Colonic mucosa (tissue), 4 donors: Measurements from ENCODE around the gene RFTN2. TPM values are rescaled to one million over a fixed set of nuclear protein-coding genes. Genes with fewer than 3 reads are reported as not detected.
"Not testable (repeated sequence)": the region's sequence is repeated elsewhere in the genome, so short reads cannot be mapped to it uniquely, and the experiment has no call there.

Source experiments
- DNase-seq: peaks from one replicate; pipeline ENCODE4 v3.0.0-alpha.2; 2020
- H3K27ac ChIP-seq: fragments of 200-600 bp; one replicate; pipeline ENCODE4 v1.8.0; 2021
- H3K27me3 ChIP-seq: fragments of 200-600 bp; one replicate; pipeline ENCODE4 v1.8.0; 2021
- H3K36me3 ChIP-seq: fragments of 200-600 bp; one replicate; pipeline ENCODE4 v1.8.0; 2021
- H3K4me1 ChIP-seq: fragments of 200-600 bp; one replicate; pipeline ENCODE4 v1.8.0; 2021; ENCODE audit warnings: mild to moderate bottlenecking
- H3K4me3 ChIP-seq: fragments of 200-600 bp; one replicate; pipeline ENCODE4 v1.8.0; 2021
- H3K9ac ChIP-seq, 2 donors: one replicate each; pipeline ENCODE4 v1.7.0; 2013; ENCODE audit warnings: control low read depth in 2 of 2, low read depth in 2 of 2, low read length in 2 of 2
- H3K9me3 ChIP-seq: fragments of 200-600 bp; one replicate; pipeline ENCODE4 v1.8.0; 2021
- intact Hi-C: fragments of 100-400 bp; cut with DNase I; formaldehyde crosslinking; loops from one replicate; pipeline ENCODE4 v1.14.1; 2022
- total RNA-seq, 2 donors: library from RNA; stranded (reverse); fragmentation: NEBNext Ultra II Directional in 1 of 2; extraction: Animal tissue kit (Norgen Biotek cat#: 25700) in 1 of 2; gene quantifications; one replicate each; pipeline ENCODE4 v1.2.1, GENCODE V29; 2021
- TF ChIP-seq, protein P1 (sequence below): fragments of 200-600 bp; IDR thresholded peaks from one replicate; pipeline ENCODE4 v1.8.0; 2022; ENCODE audit warnings: antibody characterized with exemption, mild to moderate bottlenecking
- donor health status: healthy.
- donor health status: DM: no; HTN: no; CAD: no.
- donor health status: DM: no; HTN: no; CAD: no.

RFTN2 gene, protein sequence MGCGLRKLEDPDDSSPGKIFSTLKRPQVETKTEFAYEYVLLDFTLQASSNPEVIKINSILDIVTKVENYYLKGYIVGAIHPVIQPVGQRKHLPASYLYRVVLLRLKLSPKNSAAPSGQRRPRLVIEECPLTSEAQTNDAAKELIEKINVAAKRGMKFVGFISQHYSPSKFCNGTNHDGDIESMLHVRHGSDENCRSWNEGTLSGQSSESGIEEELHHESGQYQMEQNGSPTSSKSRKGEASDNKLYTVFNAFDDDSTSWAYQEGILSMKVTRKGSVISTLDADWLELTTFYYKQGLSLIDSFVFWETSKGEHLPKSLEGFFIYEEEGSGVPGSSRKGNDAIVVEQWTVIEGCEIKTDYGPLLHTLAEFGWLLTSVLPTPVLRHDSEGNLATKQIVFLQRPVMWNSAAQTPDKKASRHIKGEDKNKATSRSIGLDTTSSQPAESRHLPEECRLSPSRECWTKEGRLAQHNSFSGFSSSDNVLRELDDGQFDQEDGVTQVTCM
- total RNA-seq: 1 to 10 TPM in 1 of 2 donors, under 1 TPM in 1; 0.49 to 2.2 TPM

DNA sequence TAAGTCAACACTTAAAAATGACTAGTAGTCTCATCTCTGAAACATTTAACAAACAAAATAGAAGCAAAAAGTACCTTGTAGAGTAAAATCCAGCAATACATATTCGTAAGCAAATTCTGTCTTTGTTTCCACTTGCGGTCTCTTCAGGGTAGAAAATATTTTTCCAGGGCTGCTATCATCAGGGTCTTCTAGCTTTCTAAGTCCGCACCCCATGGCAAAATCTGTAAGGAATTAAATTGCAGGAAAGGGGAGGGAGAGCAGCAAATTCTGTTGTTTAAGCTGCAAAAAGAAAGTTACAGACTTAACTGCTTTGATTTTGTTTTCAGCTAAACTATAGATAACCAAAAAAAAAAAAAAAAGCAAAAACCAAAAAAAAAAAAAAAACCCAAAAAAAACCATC, at the start of gene RFTN2:
Gene RFTN2, minus strand, starts transcription at position 342 of the 400 bp plus-strand sequence. Its CDS starts 129 bp downstream, at position 213.
- Histone ChIP-seq H3K27ac (peak within 1 kb of the TSS; percentile 4), H3K9me3 (no peaks in the 10 kb centered on the region), H3K27me3 (no peaks in the 10 kb centered on the region), H3K4me3 (no peak within 1 kb of the TSS), H3K36me3 (no peaks in the 10 kb centered on the region), H3K4me1 (no peaks in the 10 kb centered on the region), H3K9ac (peak within 1 kb of the TSS in 1 of 2 donors; percentile 24)
- DNase-seq: no peak
- intact Hi-C loops: no loop called here
- TF ChIP-seq, protein P1, sequence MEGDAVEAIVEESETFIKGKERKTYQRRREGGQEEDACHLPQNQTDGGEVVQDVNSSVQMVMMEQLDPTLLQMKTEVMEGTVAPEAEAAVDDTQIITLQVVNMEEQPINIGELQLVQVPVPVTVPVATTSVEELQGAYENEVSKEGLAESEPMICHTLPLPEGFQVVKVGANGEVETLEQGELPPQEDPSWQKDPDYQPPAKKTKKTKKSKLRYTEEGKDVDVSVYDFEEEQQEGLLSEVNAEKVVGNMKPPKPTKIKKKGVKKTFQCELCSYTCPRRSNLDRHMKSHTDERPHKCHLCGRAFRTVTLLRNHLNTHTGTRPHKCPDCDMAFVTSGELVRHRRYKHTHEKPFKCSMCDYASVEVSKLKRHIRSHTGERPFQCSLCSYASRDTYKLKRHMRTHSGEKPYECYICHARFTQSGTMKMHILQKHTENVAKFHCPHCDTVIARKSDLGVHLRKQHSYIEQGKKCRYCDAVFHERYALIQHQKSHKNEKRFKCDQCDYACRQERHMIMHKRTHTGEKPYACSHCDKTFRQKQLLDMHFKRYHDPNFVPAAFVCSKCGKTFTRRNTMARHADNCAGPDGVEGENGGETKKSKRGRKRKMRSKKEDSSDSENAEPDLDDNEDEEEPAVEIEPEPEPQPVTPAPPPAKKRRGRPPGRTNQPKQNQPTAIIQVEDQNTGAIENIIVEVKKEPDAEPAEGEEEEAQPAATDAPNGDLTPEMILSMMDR: no peak

DNA sequence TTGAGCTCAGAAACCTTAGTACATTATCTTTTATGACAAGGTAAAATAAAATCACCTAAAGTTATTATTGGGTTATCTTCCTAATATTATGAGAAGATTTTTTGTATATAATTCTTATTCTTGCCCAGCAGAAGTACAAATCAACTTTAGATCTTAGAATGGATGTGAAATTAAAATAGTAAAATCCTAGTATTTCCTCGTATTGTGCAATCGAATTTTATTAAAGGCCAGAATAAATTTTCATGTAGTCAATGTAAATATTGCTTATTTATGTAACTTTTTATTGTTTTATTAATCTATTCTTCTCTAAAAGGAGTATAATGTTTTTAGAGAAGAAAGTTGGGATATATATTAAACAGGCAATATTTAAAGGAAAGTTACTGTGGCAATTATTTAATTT, 42.5 kb upstream of the RFTN2 start:
- DNase-seq: no peak
- TF ChIP-seq, protein P1: no peak
- intact Hi-C loops: no loop called here
- H3K27ac ChIP-seq: no peak overlapping the region
- no peaks in the 10 kb centered on the region for H3K9me3 ChIP-seq
- no peaks in the 10 kb centered on the region for H3K27me3 ChIP-seq
- no peaks in the 10 kb centered on the region for H3K36me3 ChIP-seq
- no peak overlapping the region for H3K4me3 ChIP-seq
- H3K9ac ChIP-seq: no peak overlapping the region
- H3K4me1 ChIP-seq: no peaks in the 10 kb centered on the region

DNA sequence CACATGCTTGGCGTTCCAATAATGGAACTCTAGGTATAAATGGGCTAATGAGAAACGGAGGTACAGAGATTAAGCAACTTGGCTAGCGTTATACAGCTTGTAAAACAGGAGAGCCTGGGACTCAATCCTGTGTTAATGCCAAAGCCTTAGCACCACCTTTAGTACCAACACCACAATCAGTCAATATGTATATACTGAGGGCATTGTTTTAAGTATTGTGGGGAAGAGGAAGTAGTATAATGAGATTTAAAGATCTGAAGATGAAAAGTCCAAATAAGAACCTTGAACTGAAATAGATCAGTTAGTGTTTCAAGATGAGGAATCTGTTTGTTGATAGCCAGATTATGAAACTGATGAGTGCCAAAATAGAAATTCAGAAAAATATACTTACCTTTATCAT, 37.9 kb upstream of the RFTN2 start:
- no peaks in the 10 kb centered on the region for H3K27me3 ChIP-seq
- intact Hi-C loops: no loop called here
- H3K4me3 ChIP-seq: no peak overlapping the region
- no peak for DNase-seq
- H3K9me3 ChIP-seq: no peaks in the 10 kb centered on the region
- TF ChIP-seq, protein P1: no peak
- no peaks in the 10 kb centered on the region for H3K36me3 ChIP-seq
- H3K4me1 ChIP-seq: no peaks in the 10 kb centered on the region
- no peak overlapping the region for H3K27ac ChIP-seq
- no peak overlapping the region for H3K9ac ChIP-seq

DNA sequence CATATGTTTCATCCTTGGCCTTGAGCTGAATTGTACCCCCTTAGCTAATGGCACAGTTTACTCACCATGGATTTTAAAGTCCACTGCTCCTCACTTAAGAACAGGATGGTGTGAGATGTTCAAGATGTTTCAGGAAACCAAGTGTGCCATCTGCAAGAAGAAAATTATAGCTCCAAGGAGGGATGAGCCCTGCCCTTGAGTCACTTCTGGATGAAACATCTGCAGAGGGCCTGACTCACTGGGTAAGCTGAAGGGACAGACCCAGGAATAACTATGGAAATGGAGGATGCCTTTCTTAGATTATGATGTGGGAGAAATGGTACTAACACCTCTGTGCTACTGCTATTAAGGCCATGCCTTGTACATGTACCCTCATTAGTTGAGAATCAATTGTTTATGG, 36.2 kb upstream of the RFTN2 start:
- no peak overlapping the region for H3K9ac ChIP-seq
- no peak overlapping the region for H3K4me3 ChIP-seq
- peaks cover 5% of the 10 kb centered on the region for H3K4me1 ChIP-seq
- H3K27me3 ChIP-seq: no peaks in the 10 kb centered on the region
- no peaks in the 10 kb centered on the region for H3K9me3 ChIP-seq
- intact Hi-C loops: no loop called here
- TF ChIP-seq, protein P1: no peak
- DNase-seq: no peak
- no peaks in the 10 kb centered on the region for H3K36me3 ChIP-seq
- no peak overlapping the region for H3K27ac ChIP-seq

DNA sequence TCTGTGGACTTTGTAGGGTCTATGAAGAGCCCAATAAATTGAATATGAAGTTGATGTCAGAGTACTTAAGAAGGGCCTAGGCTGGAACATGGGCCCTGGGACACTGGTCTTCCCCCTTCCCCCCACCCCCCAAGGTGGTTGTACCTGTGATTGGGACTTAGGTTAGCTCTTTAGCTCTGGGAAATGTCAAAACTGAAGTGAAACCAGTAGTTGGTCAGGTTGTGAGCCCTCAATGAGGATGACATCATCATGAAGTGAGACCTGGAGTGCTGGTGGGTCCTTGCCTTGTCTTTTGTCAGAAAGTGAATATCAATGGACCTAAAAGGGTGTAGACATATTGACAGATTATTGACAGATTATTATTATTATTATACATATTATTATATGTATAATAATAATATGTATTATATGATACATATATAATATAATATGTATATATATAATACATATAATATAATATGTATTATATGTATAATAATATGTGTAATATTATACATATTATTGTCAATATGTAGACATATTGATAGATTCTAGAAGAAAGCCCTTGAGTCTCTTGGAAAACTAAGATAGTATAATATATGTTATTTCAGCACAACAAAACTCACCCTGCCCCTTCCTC, 35.1 kb upstream of the RFTN2 start:
- H3K9me3 ChIP-seq: no peaks in the 10 kb centered on the region
- no peak for DNase-seq
- no peak overlapping the region for H3K9ac ChIP-seq
- no peak overlapping the region for H3K4me3 ChIP-seq
- no peaks in the 10 kb centered on the region for H3K36me3 ChIP-seq
- intact Hi-C loops: no loop called here
- H3K27ac ChIP-seq: no peak overlapping the region
- H3K4me1 ChIP-seq: peaks cover 5% of the 10 kb centered on the region
- H3K27me3 ChIP-seq: no peaks in the 10 kb centered on the region
- TF ChIP-seq, protein P1: no peak

DNA sequence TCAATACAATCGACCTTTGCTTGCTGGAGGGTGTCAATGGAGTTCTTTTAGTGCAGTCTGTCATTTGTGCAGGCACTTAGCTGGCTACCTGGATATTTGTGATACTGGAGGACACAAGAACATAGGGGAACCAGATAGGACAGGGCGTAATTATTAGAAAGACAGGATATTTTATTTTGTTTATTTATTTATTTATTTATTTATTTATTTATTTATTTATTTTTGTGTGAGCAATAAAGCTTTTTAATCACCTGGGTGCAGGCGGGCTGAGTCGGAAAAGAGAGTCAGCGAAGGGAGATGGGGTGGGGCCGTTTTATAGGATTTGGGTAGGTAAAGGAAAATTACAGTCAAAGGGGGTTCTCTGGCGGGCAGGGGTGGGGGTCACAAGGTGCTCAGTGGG, 33.8 kb upstream of the RFTN2 start:
- not testable (repeated sequence) for DNase-seq, H3K9me3 ChIP-seq, H3K4me3 ChIP-seq, H3K9ac ChIP-seq, H3K27me3 ChIP-seq, H3K27ac ChIP-seq, H3K36me3 ChIP-seq, H3K4me1 ChIP-seq
- intact Hi-C loops: loop anchor here (5.0 to 10.0 kb wide), 2 partner anchors 68 to 194 kb away; partner anchors contain the start of gene MOB4
